Activated B cell treated with CpG ODN at 0.5 μM for 24 hours (primary cell): Measurements from ENCODE around the gene KDF1. TPM values are rescaled to one million over a fixed set of nuclear protein-coding genes. Genes with fewer than 3 reads are reported as not detected.
"Not testable (repeated sequence)": the region's sequence is repeated elsewhere in the genome, so short reads cannot be mapped to it uniquely, and the experiment has no call there.

Source experiments
- ATAC-seq: fragments of 200-7000 bp; cut with Tn5 transposase; one replicate; pipeline ENCODE4 v1.10.0; 2021; ENCODE audit warnings: low read depth, mild to moderate bottlenecking, moderate library complexity
- CTCF ChIA-PET: fragments of 350-600 bp; sonication (Branson Sonifier 250); formaldehyde crosslinking; loops from one replicate; lab custom pipeline; 2021; ENCODE audit warnings: antibody characterized with exemption; lab: Charles Lee
- POLR2A ChIA-PET: fragments of 350-600 bp; sonication (Branson Sonifier 250); formaldehyde crosslinking; loops from one replicate; lab custom pipeline; 2021; ENCODE audit warnings: antibody characterized with exemption; lab: Charles Lee
- DNase-seq: peaks from one replicate; pipeline ENCODE4 v3.0.0; 2022
- H3K27ac Mint-ChIP-seq: one replicate; pipeline ENCODE4 v1.8.0; 2020; ENCODE audit warnings: mixed read lengths
- H3K27me3 Mint-ChIP-seq: one replicate; pipeline ENCODE4 v1.8.0; 2021; ENCODE audit warnings: mixed read lengths
- H3K36me3 Mint-ChIP-seq: one replicate; pipeline ENCODE4 v1.8.0; 2021; ENCODE audit warnings: low read depth, mixed read lengths
- H3K4me1 Mint-ChIP-seq: one replicate; pipeline ENCODE4 v1.8.0; 2021; ENCODE audit warnings: mixed read lengths
- H3K4me3 Mint-ChIP-seq: one replicate; pipeline ENCODE4 v1.8.0; 2020; ENCODE audit warnings: mild to moderate bottlenecking, mixed read lengths
- H3K9me3 Mint-ChIP-seq: one replicate; pipeline ENCODE4 v1.8.0; 2020; ENCODE audit warnings: mixed read lengths
- intact Hi-C: fragments of 100-400 bp; cut with micrococcal nuclease; formaldehyde crosslinking; loops from one replicate; pipeline ENCODE4 v1.15.1; 2024
- total RNA-seq: library from RNA; stranded (reverse); gene quantifications from 2 replicates; pipeline ENCODE4 v1.2.3, GENCODE V29; 2022
- TF ChIP-seq, protein P1 (sequence below): fragments of 200-600 bp; IDR thresholded peaks from one replicate; pipeline ENCODE4 v1.8.0; 2022; ENCODE audit warnings: antibody characterized with exemption, mild to moderate bottlenecking

KDF1 gene
- total RNA-seq, 1 donor from 2014 or later: 0.75 TPM

DNA sequence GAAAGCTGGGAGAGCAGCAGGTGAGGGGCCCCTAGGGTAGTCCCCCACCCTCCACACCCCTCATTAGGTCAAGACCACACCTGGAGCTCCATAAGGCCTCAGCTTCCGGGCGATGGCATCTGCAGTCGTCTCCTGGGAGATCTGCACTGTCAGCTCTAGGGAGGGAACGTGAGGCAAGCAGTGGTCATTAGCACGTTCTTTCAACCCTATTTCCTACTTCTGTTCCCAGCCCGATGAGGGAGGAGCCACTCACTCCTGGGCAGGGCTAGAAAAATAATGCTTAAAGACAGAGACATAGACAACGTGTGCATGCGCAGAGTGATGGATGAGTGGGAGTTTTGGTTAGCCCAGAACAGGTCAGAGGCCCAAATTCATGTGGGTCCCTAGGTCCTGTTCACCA, 9.7 kb downstream of the KDF1 start:
- H3K27ac Mint-ChIP-seq: no peak overlapping the region
- POLR2A ChIA-PET: no interaction called here

DNA sequence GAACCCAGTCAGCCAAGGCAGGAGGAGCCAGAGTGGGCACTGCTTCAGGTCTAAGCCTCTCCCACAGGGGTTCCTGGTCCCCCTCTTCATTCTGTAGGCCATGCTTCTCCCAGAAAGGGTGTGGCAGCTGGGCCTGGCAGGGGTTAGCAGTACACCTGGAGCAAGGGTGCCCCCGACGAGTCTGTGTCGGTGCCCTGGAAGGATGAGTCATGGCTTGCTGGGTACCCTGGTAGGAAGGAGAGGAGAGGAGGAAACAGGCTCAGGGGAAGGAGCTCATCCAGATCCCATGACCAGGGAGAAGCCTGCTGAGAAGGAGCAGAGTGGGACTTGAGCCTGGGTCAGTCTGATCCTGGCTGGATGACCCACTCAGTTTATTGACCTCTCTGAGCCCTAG, 10.3 kb downstream of the KDF1 start:
- Mint-ChIP-seq H3K9me3 (no peaks in the 10 kb centered on the region), H3K4me3 (no peak overlapping the region), H3K4me1 (no peaks in the 10 kb centered on the region), H3K27me3 (peaks cover 2% of the 10 kb centered on the region), H3K36me3 (peaks cover 28% of the 10 kb centered on the region), H3K27ac (no peak overlapping the region)
- DNase-seq: no peak
- TF ChIP-seq, protein P1, sequence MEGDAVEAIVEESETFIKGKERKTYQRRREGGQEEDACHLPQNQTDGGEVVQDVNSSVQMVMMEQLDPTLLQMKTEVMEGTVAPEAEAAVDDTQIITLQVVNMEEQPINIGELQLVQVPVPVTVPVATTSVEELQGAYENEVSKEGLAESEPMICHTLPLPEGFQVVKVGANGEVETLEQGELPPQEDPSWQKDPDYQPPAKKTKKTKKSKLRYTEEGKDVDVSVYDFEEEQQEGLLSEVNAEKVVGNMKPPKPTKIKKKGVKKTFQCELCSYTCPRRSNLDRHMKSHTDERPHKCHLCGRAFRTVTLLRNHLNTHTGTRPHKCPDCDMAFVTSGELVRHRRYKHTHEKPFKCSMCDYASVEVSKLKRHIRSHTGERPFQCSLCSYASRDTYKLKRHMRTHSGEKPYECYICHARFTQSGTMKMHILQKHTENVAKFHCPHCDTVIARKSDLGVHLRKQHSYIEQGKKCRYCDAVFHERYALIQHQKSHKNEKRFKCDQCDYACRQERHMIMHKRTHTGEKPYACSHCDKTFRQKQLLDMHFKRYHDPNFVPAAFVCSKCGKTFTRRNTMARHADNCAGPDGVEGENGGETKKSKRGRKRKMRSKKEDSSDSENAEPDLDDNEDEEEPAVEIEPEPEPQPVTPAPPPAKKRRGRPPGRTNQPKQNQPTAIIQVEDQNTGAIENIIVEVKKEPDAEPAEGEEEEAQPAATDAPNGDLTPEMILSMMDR: no peak
- intact Hi-C loops: no loop called here
- POLR2A ChIA-PET: no interaction called here
- CTCF ChIA-PET: no interaction called here
- ATAC-seq: no peak

More for the DNA sequence above, 9.7 kb downstream of the KDF1 start:
- no peaks in the 10 kb centered on the region for H3K9me3 Mint-ChIP-seq
- H3K36me3 Mint-ChIP-seq: peaks cover 21% of the 10 kb centered on the region
- DNase-seq (no peak), ATAC-seq (no peak)
- TF ChIP-seq, protein P1: no peak
- intact Hi-C loops: no loop called here
- H3K27me3 Mint-ChIP-seq: peaks cover 2% of the 10 kb centered on the region
- CTCF ChIA-PET: interaction anchor here (0.8 kb wide), 1 partner anchor 16 kb away, joined by 3 read pairs; no protein-coding TSS in a partner anchor
- no peaks in the 10 kb centered on the region for H3K4me1 Mint-ChIP-seq
- no peak overlapping the region for H3K4me3 Mint-ChIP-seq

DNA sequence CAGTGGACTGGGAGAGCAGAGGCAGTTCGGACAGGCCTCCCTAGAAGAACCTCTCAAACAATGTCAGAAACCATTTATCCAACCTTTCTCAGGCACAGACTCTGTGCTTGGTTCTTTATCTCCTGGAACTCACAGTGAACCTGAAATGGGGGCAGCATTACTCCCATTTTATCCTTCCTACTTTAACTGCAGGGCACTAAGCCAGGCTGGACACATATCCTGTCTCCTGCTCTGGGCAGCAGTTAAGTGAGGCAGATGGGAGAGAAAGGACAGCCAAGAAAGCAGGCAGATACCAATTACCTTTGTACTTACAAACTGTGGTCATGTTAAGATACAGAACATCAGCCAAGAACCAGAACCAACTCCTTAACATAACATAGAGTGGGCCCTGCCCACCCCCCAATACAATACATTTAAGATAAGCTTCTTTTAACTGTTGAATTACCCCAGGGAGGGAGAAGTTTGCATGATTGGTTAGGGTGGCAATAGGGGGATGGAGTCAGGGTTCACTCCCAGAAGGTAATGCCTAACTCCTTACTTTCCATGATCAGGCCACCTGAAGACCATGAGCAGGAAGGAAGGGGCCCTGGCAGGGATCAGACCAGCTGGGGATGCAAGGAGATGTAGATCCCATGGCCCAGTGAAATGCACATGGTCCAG, 10.9 kb downstream of the KDF1 start:
- ATAC-seq: no peak
- no peak overlapping the region for H3K27ac Mint-ChIP-seq
- no peaks in the 10 kb centered on the region for H3K4me1 Mint-ChIP-seq
- H3K9me3 Mint-ChIP-seq: no peaks in the 10 kb centered on the region
- H3K36me3 Mint-ChIP-seq: peaks cover 31% of the 10 kb centered on the region
- ChIA-PET POLR2A (no interaction called here), CTCF (interaction anchor here (0.6 kb wide), 1 partner anchor 132 kb away, joined by 3 read pairs; no protein-coding TSS in a partner anchor)
- H3K27me3 Mint-ChIP-seq: peaks cover 2% of the 10 kb centered on the region
- intact Hi-C loops: no loop called here
- no peak overlapping the region for H3K4me3 Mint-ChIP-seq
- no peak for DNase-seq
- TF ChIP-seq, protein P1: no peak

DNA sequence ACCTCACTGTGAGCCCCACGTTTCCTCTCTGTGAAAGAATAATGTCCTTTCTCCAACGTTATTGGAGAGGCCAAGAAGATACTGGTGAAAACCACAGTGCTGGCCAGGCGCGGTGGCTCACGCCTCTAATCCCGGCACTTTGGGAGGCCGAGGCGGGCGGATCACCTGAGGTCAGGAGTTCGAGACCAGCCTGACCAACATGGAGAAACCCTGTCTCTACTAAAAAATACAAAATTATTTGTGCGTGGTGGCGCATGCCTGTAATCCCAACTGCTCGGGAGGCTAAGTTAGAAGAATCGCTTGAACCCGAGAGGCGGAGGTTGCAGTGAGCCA, 11.6 kb downstream of the KDF1 start:
- not testable (repeated sequence) for ATAC-seq

DNA sequence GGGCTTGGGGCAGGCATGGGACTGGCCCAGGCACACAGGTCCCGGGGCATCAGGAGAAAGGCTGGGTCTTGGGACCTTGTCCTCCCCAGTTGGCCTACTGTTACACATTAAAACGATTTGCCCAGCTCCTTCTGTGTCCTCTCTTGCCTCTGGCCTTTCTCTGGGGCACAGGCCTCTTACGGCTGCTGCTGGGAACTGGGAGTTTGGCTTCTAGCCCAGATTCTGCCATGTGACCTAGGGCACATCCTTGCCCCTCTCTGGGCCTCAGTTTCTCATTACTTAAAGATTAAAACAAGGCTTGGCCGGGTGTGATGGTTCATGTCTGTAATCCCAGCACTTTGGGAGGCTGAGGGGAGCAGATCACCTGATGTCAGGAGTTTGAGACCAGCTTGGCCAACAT, 14.0 kb downstream of the KDF1 start:
- ChIA-PET POLR2A (interaction anchor here (0.6 kb wide), 1 partner anchor 12 kb away, joined by 3 read pairs; no protein-coding TSS in a partner anchor), CTCF (no interaction called here)
- intact Hi-C loops: no loop called here
- H3K27ac Mint-ChIP-seq: no peak overlapping the region
- H3K9me3 Mint-ChIP-seq: no peaks in the 10 kb centered on the region
- DNase-seq (no peak), ATAC-seq (no peak)
- no peaks in the 10 kb centered on the region for H3K4me1 Mint-ChIP-seq
- H3K36me3 Mint-ChIP-seq: peaks cover 54% of the 10 kb centered on the region
- no peak overlapping the region for H3K4me3 Mint-ChIP-seq
- TF ChIP-seq, protein P1: no peak
- H3K27me3 Mint-ChIP-seq: no peaks in the 10 kb centered on the region

More for the DNA sequence above, 11.6 kb downstream of the KDF1 start:
- H3K4me1 Mint-ChIP-seq, H3K4me3 Mint-ChIP-seq, H3K27ac Mint-ChIP-seq, H3K27me3 Mint-ChIP-seq, POLR2A ChIA-PET, DNase-seq, H3K9me3 Mint-ChIP-seq, intact Hi-C loops: not testable (repeated sequence)
- CTCF ChIA-PET: interaction anchor here (0.6 kb wide), 1 partner anchor 133 kb away, joined by 3 read pairs; no protein-coding TSS in a partner anchor
- H3K36me3 Mint-ChIP-seq: peaks cover 34% of the 10 kb centered on the region
